RWPE2 (cell line): ENCODE measurements around the gene TNFRSF1A.

Source experiments
- ATAC-seq: fragments of 200-7000 bp; cut with Tn5 transposase; 3 replicates; pipeline ENCODE4 v1.9.1; 2021; ENCODE audit warnings: low read depth
- DNase-seq: peaks from one replicate; pipeline ENCODE4 v3.0.0-alpha.2; 2020; ENCODE audit warnings: low spot score
- H3K27ac ChIP-seq: fragments of 450-650 bp; 2 replicates; pipeline ENCODE4 v1.5.1; 2017; ENCODE audit warnings: mild to moderate bottlenecking; ENCODE audit not compliant: poor library complexity, severe bottlenecking
- H3K27me3 ChIP-seq: fragments of 250-450 bp; sonication (Bioruptor Pico); 2 replicates; pipeline ENCODE4 v1.5.1; 2021; ENCODE audit warnings: mild to moderate bottlenecking, moderate library complexity; ENCODE audit not compliant: insufficient read depth, poor library complexity, severe bottlenecking
- H3K36me3 ChIP-seq: fragments of 250-450 bp; sonication (Bioruptor Pico); 2 replicates; pipeline ENCODE4 v1.5.1; 2020; ENCODE audit warnings: low read depth, mild to moderate bottlenecking, moderate library complexity
- H3K4me1 ChIP-seq: fragments of 250-450 bp; sonication (Bioruptor Pico); 2 replicates; pipeline ENCODE4 v1.5.1; 2021; ENCODE audit warnings: mild to moderate bottlenecking, moderate library complexity; ENCODE audit not compliant: insufficient read depth, poor library complexity, severe bottlenecking
- H3K4me3 ChIP-seq: fragments of 250-450 bp; sonication (Bioruptor Pico); 2 replicates; pipeline ENCODE4 v1.5.1; 2021; ENCODE audit warnings: mild to moderate bottlenecking, moderate library complexity; ENCODE audit not compliant: severe bottlenecking
- H3K9me3 ChIP-seq: fragments of 250-450 bp; sonication (Bioruptor Pico); 2 replicates; pipeline ENCODE4 v1.5.1; 2021; ENCODE audit warnings: mild to moderate bottlenecking, moderate library complexity; ENCODE audit not compliant: severe bottlenecking
- CTCF ChIP-seq: fragments of 450-650 bp; IDR thresholded peaks from one replicate; pipeline ENCODE4 v1.5.1; 2017; ENCODE audit warnings: mild to moderate bottlenecking, moderate library complexity; ENCODE audit not compliant: poor library complexity, severe bottlenecking

TNFRSF1A gene

GRCh38 chr12:6374786-6375160 lies 32.9 kb upstream of the TNFRSF1A start:
- TF ChIP-seq CTCF = no peak
- ATAC-seq (no peak), DNase-seq (no peak)
- no peaks in the 10 kb centered on the region for H3K9me3 ChIP-seq
- H3K4me3 ChIP-seq = peak overlapping the region; percentile 61
- peak overlapping the region; percentile 100 for H3K27ac ChIP-seq
- peaks cover 36% of the 10 kb centered on the region for H3K36me3 ChIP-seq
- H3K4me1 ChIP-seq = peaks cover 41% of the 10 kb centered on the region
- H3K27me3 ChIP-seq = no peaks in the 10 kb centered on the region

GRCh38 chr12:6374028-6374785 lies 32.3 kb upstream of the TNFRSF1A start:
- H3K4me3 ChIP-seq = peak overlapping the region; percentile 61
- peak overlapping the region; percentile 100 for H3K27ac ChIP-seq
- DNase-seq (no peak), ATAC-seq (no peak)
- peaks cover 45% of the 10 kb centered on the region for H3K4me1 ChIP-seq
- H3K9me3 ChIP-seq = no peaks in the 10 kb centered on the region
- no peak for TF ChIP-seq CTCF
- peaks cover 42% of the 10 kb centered on the region for H3K36me3 ChIP-seq
- H3K27me3 ChIP-seq = no peaks in the 10 kb centered on the region

- Histone ChIP-seq H3K9me3 (no peaks in the 10 kb centered on the region), H3K4me1 (peaks cover 52% of the 10 kb centered on the region), H3K4me3 (peak overlapping the region; percentile 61), H3K27ac (peak overlapping the region; percentile 100), H3K27me3 (no peaks in the 10 kb centered on the region), H3K36me3 (peaks cover 52% of the 10 kb centered on the region)
- no peak for ATAC-seq
- no peak for DNase-seq
- no peak for TF ChIP-seq CTCF
These were observed 31.3 kb upstream of the TNFRSF1A start for GRCh38 chr12:6373022-6373787.

- ATAC-seq = peak; percentile 26
- peak; percentile 89 for DNase-seq
- H3K4me3 ChIP-seq = peak overlapping the region; percentile 61
- peaks cover 52% of the 10 kb centered on the region for H3K4me1 ChIP-seq
- peaks cover 59% of the 10 kb centered on the region for H3K36me3 ChIP-seq
- no peak for TF ChIP-seq CTCF
- no peaks in the 10 kb centered on the region for H3K9me3 ChIP-seq
- no peaks in the 10 kb centered on the region for H3K27me3 ChIP-seq
- H3K27ac ChIP-seq = peak overlapping the region; percentile 100
These were observed 30.6 kb upstream of the TNFRSF1A start for GRCh38 chr12:6372403-6373003.
